IMR-90 (cell line): ENCODE data around the gene NBPF14.
"Not testable (repeated sequence)": the region's sequence is repeated elsewhere in the genome, so short reads cannot be mapped to it uniquely, and the experiment has no call there.

Source experiments
- CEBPB ChIP-seq: IDR thresholded peaks from 2 replicates; pipeline ENCODE4 v1.6.1; 2012; ENCODE audit warnings: low read depth, low read length, improper control_type of control experiment
- MXI1 ChIP-seq: IDR thresholded peaks from 2 replicates; pipeline ENCODE4 v1.6.1; 2012; ENCODE audit warnings: low read depth, mild to moderate bottlenecking, low read length, moderate library complexity, borderline replicate concordance
- POLR2A ChIP-seq: IDR thresholded peaks from 2 replicates; pipeline ENCODE4 v1.6.1; 2012; ENCODE audit warnings: mild to moderate bottlenecking, low read depth, low read length
- RAD21 ChIP-seq: IDR thresholded peaks from 2 replicates; pipeline ENCODE4 v1.6.1; 2012; ENCODE audit warnings: low read length, improper control_type of control experiment
- RCOR1 ChIP-seq: IDR thresholded peaks from 2 replicates; pipeline ENCODE4 v1.6.1; 2012; ENCODE audit warnings: mild to moderate bottlenecking, low read length, improper control_type of control experiment; ENCODE audit not compliant: insufficient replicate concordance
- RFX5 ChIP-seq: IDR thresholded peaks from 2 replicates; pipeline ENCODE4 v1.8.0; 2012; ENCODE audit warnings: low read depth, mild to moderate bottlenecking, low read length, moderate library complexity
- SMC3 ChIP-seq: fragments of 150-350 bp; IDR thresholded peaks from 2 replicates; pipeline ENCODE4 v1.6.1; 2016; ENCODE audit warnings: low read depth, mild to moderate bottlenecking, antibody characterized with exemption, low read length, moderate library complexity
- TF ChIP-seq, protein P1 (sequence below): conservative IDR thresholded peaks from 2 replicates; pipeline ENCODE4 v1.5.1; 2012; ENCODE audit warnings: mild to moderate bottlenecking, low read depth, low read length, improper control_type of control experiment
- TF ChIP-seq, protein P2 (sequence below): fragments of 150-350 bp; IDR thresholded peaks from 2 replicates; pipeline ENCODE4 v1.6.1; 2017; ENCODE audit warnings: mild to moderate bottlenecking, antibody characterized with exemption, low read length, low read depth

GRCh38 chr1:148605266-148605665, 9.5 kb upstream of the NBPF14 start:
- not testable (repeated sequence) for TF ChIP-seq CEBPB, MXI1, RAD21, POLR2A, RCOR1, SMC3, RFX5
- TF ChIP-seq, protein P1, sequence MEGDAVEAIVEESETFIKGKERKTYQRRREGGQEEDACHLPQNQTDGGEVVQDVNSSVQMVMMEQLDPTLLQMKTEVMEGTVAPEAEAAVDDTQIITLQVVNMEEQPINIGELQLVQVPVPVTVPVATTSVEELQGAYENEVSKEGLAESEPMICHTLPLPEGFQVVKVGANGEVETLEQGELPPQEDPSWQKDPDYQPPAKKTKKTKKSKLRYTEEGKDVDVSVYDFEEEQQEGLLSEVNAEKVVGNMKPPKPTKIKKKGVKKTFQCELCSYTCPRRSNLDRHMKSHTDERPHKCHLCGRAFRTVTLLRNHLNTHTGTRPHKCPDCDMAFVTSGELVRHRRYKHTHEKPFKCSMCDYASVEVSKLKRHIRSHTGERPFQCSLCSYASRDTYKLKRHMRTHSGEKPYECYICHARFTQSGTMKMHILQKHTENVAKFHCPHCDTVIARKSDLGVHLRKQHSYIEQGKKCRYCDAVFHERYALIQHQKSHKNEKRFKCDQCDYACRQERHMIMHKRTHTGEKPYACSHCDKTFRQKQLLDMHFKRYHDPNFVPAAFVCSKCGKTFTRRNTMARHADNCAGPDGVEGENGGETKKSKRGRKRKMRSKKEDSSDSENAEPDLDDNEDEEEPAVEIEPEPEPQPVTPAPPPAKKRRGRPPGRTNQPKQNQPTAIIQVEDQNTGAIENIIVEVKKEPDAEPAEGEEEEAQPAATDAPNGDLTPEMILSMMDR, result not testable (repeated sequence)
- TF ChIP-seq, protein P2, sequence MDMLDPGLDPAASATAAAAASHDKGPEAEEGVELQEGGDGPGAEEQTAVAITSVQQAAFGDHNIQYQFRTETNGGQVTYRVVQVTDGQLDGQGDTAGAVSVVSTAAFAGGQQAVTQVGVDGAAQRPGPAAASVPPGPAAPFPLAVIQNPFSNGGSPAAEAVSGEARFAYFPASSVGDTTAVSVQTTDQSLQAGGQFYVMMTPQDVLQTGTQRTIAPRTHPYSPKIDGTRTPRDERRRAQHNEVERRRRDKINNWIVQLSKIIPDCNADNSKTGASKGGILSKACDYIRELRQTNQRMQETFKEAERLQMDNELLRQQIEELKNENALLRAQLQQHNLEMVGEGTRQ, result not testable (repeated sequence)
